ENCODE measurements around the gene ADORA1.

DNA sequence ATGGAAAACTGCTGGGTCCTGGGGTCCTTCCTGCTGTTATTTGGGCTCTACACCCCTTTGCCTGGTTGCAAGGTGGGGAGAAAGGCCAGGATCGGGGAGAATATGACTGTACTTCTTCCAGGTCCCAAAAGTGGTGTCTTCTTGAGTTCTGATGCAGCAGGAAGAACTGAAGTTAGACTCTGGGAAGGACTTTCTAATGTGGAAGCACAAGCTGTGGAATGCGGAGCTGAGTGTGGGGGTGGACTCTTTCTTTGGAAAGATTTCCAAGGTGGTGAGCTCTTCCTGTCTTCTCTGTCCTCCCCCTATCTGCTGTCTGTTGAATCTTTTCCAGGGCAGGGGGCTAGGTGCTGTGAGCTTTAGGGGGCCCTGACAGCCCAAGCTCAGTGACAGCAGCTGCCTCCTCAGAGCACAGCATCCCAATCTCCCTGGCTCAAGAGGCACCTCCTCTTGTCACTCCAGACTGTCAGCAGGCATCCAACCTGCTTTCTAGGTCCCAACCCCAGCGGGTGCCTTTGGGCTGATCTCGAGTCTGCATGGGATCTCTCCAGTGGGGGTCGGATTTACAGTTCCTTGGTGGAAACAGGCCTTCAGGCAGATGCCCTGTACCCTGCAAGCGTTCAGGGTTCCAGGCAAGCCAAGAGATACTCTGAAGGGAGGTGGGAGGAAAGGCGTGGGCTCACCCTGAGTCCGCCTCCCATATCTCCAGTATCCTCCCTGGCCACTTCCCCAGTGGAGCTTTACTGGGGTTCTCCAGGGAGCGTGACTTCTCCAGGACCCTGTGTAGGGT, 23.2 kb downstream of the ADORA1 start:
- TF ChIP-seq YY1 (IDR thresholded peaks at IDR 0.05; ENCODE audit: low read depth) (no peak), EGR1 (IDR thresholded peaks at IDR 0.05) (no peak)

All from Ishikawa (cell line).